T-helper 1 cell treated with Interleukin-12 subunit alpha and Interleukin-12 subunit beta and Interleukin-4 antibody, amounts not matched to agents 30 μg/mL and 1 μg/mL, for 36 hours (primary cell): Measurements from ENCODE around the gene EPO.
A peak's percentile ranks its signal among the peaks of the same experiment; 100 is the strongest.

Experiments used
- H3K27ac Mint-ChIP-seq: one replicate; pipeline ENCODE4 v1.8.0; 2021; ENCODE audit warnings: mild to moderate bottlenecking, mixed read lengths
- H3K27me3 Mint-ChIP-seq: one replicate; pipeline ENCODE4 v1.8.0; 2021; ENCODE audit warnings: low read depth, mixed read lengths
- H3K36me3 Mint-ChIP-seq: one replicate; pipeline ENCODE4 v1.8.0; 2021; ENCODE audit warnings: low read depth, mixed read lengths
- H3K4me1 Mint-ChIP-seq: one replicate; pipeline ENCODE4 v1.8.0; 2021; ENCODE audit warnings: low read depth, mixed read lengths
- H3K4me3 Mint-ChIP-seq: one replicate; pipeline ENCODE4 v1.8.0; 2021; ENCODE audit warnings: mild to moderate bottlenecking, moderate library complexity, mixed read lengths
- H3K9me3 Mint-ChIP-seq: one replicate; pipeline ENCODE4 v1.8.0; 2021; ENCODE audit warnings: mixed read lengths

Gene EPO

DNA sequence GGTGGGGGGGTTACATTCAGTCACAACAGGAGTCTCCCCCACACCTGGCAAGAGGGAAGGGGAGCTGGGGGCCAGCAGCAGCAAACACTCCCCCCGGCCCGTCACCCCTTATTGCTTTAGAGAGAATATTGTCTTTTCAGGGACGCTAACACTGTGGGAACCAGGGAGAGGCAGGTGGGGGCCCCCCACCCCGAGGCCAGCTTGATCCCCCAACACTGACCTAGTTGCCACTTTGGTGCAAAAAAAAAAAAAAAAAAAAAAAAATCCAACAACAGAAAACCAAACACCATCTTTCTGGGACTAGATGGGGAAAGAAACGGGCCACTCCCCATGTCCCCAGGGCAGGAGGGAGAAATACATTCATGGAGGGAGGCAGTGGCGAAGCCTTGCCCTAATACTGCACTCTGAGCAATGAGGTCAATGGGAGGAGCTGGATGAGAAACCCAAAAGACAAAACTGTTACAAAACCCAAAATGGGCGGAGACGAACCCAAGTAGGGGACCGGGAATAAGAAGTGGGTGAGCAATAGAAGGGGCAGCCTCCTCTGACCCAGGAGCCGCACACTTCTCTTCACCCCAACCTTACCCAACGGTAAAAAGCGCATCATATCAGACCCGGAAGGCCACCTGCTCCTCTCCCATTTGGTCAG lies 40.2 kb upstream of the EPO start:
- H3K27me3 Mint-ChIP-seq = no peaks in the 10 kb centered on the region
- H3K36me3 Mint-ChIP-seq = peaks cover 14% of the 10 kb centered on the region
- H3K9me3 Mint-ChIP-seq = no peaks in the 10 kb centered on the region
- peaks cover 10% of the 10 kb centered on the region for H3K4me1 Mint-ChIP-seq
- peak overlapping the region; percentile 11 for H3K27ac Mint-ChIP-seq
- H3K4me3 Mint-ChIP-seq = no peak overlapping the region

DNA sequence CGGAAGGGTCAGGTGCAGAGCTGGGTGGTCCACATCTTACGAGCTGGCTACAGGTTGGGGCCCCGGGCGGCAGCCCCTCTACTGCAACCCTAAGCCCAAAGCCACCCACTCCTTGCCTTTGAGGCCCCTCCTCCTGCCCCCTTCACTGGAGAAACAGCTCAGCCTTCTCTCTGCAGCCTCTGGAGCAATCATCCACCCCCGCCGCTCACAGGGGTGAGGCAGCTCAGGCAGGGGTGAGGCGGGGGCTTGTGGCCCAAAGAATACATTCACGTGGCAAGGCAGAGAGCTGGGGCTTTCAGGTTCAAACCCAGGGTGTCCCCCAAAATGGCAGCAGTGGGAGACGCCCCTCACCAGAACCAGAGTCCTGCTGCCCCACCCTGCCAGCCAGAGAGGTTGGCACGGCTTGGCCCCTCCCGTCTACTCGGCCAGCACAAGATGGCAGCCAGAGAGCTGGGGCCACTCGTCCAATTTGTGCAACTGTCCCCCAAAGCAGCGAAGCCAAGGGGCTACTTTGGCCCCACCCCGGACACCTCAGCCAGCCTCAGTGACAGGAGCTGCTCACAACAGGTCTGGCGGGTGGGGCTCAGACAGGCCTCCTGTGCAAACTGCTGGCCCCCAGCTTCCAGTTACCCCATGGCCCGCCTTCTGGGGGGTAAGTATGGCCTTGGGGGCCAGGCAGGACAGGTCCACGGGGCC lies 39.5 kb upstream of the EPO start:
- no peaks in the 10 kb centered on the region for H3K27me3 Mint-ChIP-seq

DNA sequence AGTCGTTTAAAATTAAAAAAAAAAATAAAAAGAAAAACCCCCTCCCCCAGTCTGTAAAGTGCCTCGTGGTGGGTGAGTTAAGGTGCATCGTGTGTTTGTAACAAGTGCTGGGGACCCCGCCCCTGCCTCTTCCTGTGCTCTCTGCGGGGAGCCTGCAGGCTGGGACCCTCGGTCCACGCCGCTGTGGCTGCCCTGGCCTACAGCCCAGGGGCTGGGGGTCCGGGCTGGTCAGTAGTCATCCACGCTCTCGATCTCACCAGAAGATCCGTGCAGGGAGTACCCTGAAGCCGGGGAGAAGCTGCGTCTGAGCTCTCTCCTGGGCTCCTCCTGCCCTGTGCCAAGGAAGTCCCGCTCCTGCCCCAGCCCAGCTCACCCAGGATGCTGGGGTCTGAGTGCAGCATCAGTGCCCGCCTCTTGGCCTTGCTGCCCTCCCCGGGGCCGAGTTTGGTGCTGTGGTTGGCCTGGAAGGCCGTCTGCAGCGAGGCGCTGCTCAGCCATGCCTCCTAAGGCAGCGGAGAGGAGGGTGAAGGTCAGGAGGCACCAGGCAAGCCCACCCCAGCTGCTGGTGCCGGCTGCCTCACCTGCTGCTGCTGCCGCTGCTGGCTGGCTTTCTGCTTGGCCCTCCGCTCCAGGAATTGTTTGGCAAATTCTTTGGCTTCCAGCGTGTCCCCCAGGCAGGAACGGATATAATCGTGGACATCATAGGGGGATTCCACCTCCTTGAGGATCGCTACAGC lies 38.6 kb upstream of the EPO start:
- peaks cover 6% of the 10 kb centered on the region for H3K4me1 Mint-ChIP-seq
- no peaks in the 10 kb centered on the region for H3K9me3 Mint-ChIP-seq
- H3K27me3 Mint-ChIP-seq = no peaks in the 10 kb centered on the region
- no peak overlapping the region for H3K27ac Mint-ChIP-seq
- H3K36me3 Mint-ChIP-seq = peaks cover 13% of the 10 kb centered on the region
- H3K4me3 Mint-ChIP-seq = no peak overlapping the region

More for the DNA sequence above, 39.5 kb upstream of the EPO start:
- Mint-ChIP-seq H3K4me1 (peaks cover 10% of the 10 kb centered on the region), H3K9me3 (no peaks in the 10 kb centered on the region), H3K36me3 (peaks cover 16% of the 10 kb centered on the region), H3K27ac (no peak overlapping the region), H3K4me3 (no peak overlapping the region)

DNA sequence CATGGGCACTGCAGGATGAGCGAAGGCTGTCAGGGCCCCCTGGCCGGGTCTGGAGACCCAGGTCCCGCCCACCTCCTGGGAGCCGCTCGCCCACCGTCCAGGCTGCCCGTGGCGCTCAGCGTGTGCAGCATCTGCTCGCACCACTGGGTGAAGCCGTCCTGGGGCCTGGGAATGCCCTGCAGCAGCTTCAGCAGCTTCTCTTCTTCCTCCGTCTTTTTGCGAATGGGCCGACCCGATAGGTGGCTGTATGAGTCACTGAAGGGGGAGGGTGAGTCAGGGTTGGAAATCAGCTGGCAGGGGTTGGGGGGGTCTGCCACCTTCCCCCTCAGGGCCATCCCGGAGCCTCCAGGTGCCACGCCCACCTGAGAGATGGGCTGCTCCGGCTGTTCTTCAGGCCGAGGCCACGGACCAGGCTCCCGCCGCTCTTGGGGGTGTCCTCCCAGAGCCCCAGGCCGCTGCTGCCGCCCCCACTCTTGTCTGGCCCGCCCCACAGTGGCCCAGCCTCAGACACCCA lies 38.0 kb upstream of the EPO start:
- no peak overlapping the region for H3K27ac Mint-ChIP-seq
- no peak overlapping the region for H3K4me3 Mint-ChIP-seq
- peaks cover 11% of the 10 kb centered on the region for H3K36me3 Mint-ChIP-seq

DNA sequence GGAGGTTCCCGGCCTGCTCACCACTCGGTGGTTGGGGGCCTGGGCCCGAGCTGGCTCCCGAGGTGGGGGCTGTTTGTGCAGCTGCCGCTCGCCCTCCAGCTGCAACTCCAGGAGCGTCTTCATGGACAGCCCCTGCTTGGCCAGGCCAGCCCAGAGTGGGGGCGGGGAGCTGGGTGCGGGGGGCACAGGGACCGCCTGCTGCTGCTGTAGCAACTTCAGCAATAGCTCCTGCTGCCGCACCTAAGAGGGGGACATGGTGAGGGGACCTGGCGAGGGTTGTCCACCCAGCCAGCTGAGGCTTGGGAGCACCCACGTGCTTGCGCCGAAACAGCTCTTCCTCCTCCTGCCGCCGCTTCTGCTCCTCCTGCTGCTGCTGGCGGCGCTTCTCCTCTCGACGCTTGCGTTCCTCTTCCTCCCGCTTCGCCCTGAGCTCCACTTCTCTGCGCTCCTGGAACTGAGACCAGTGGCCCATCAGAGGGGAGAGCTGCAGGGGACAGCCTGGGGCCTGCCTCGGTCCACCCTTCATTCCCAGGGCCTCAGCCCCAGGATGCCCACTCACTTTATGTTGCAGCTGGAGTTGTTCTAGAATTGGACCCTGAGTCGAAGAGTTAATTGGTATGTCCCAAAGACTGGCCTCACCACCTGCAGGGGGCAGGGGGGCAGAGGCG lies 37.1 kb upstream of the EPO start:
- H3K36me3 Mint-ChIP-seq = peaks cover 11% of the 10 kb centered on the region
- H3K4me3 Mint-ChIP-seq = no peak overlapping the region
- no peaks in the 10 kb centered on the region for H3K9me3 Mint-ChIP-seq
- H3K27me3 Mint-ChIP-seq = no peaks in the 10 kb centered on the region
- no peak overlapping the region for H3K27ac Mint-ChIP-seq
- H3K4me1 Mint-ChIP-seq = peaks cover 5% of the 10 kb centered on the region

More for the DNA sequence above, 38.0 kb upstream of the EPO start:
- no peaks in the 10 kb centered on the region for H3K9me3 Mint-ChIP-seq
- H3K27me3 Mint-ChIP-seq = no peaks in the 10 kb centered on the region
- H3K4me1 Mint-ChIP-seq = peaks cover 5% of the 10 kb centered on the region

DNA sequence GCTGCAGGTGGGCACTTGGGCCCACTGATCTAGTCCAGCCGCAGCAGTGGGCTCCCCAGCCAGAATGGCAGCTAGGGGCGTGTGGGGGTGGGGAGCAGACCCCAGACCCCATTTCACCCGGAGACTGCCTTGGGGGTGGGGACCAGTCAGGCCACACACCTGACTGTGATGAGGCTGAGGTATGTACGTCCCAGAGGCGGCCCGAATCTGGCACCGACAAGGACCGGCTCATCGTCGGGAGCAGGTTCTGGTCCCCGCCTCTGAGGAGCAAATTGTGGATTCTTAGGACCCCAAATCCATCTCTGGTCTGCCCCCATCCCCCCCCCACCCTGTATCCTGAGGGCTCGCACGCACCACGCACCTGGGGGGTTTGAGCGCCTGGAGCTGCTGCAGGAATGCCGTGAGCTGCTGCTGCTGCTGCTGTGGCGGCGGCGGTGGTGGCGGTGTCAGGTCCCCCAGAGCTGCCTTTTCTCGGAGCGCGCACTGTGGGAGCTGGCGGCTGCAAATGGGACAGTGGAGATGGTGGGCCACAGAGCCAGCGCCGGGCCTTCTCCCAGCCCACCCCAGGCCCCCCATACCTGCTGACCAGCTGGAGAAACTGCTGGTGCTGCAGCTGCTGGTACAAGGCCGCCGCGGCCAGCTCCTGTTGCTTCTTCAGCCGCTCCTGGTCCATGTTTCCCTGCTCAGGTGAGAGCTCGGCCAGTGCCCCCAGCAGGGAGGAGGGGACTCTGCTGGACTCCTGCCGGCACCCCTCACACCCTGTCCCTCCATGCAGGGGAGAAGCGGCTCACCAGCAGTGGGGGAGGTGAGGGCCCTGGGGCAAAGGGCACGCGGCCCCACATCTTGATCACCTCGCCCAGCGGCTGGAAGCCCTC lies 36.4 kb upstream of the EPO start:
- Mint-ChIP-seq H3K9me3 (no peaks in the 10 kb centered on the region), H3K4me1 (peaks cover 7% of the 10 kb centered on the region), H3K27me3 (no peaks in the 10 kb centered on the region), H3K27ac (no peak overlapping the region), H3K4me3 (no peak overlapping the region), H3K36me3 (peaks cover 11% of the 10 kb centered on the region)

DNA sequence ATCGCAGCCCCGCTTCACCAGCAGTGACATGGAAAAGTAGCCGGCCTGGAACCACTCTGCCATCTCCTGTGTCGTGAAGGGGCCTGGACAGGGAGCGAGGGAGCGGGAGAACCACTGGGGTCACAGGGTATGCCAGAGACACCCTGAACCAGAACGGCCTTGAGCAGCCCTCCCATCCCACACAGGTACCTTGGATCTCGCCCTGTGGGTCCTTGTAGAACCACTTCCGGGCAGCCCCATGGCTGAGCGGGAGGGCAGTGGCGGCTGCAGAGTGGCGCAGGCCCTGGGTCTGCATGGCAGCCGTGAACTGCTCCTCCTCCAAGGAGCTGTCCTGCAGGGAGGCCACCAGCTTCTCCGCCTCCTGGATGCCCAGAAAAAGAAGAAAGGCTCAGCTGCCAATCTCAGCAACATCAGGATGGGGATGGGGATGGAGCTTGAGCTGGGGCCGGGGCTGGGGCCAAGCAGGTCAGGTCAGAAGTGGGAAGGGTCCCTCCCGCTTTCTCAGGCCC lies 35.7 kb upstream of the EPO start:
- Mint-ChIP-seq H3K27me3 (no peaks in the 10 kb centered on the region), H3K27ac (no peak overlapping the region), H3K9me3 (no peaks in the 10 kb centered on the region), H3K36me3 (peaks cover 11% of the 10 kb centered on the region), H3K4me3 (no peak overlapping the region), H3K4me1 (peaks cover 9% of the 10 kb centered on the region)

DNA sequence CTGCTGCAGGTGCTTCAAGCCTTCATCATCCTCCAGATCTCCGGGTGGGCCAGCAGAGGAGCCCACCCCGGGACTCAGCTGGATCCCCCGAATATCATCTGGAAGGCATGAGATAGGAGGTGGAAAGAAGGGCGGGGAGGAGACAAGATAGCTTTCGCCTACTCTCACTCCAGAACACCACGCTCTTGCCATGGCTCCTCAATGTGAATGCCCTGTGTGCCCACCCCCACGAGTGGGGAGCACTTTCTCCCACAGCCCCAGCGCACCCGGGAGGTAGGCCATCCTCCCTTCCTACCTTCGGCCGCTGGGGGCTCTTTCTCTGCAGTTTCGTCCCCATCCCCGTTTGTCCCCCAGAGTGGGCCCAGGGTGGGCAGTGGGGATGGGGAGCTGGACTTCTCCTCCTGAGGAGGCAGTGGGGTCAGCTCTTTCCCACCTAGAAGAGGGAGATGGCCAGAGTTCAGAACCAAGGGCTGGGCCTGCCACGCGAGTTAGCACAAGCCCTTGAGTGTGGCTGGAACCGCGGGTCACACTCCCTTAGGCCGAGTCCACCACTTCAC lies 35.1 kb upstream of the EPO start:
- Mint-ChIP-seq H3K27ac (no peak overlapping the region), H3K9me3 (no peaks in the 10 kb centered on the region), H3K4me1 (peaks cover 9% of the 10 kb centered on the region), H3K4me3 (no peak overlapping the region), H3K27me3 (no peaks in the 10 kb centered on the region), H3K36me3 (peaks cover 8% of the 10 kb centered on the region)

DNA sequence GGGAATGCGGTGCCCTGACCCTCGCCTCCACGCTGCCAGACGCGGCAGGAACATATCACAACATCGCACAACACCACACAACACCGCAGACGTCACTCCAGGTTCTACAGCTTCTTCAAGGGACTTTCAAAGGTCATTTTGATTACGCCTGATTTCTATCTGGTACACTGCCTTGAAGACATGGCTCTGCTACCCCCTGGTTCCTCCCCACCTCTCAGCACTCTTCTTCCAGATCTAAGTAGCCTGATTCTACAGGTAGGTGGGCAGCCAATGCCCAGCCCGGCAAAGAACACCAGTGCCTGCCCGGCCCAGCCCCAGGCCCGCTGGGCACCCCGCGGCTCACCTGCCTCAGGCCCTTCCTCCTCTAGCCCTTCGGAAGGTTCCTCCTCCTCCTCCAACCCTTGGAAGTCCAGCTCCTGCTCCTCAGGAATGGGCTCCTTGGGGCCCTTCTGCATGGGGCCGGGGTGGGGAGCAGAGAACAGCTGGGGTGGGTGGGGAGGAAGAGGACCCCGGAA lies 34.6 kb upstream of the EPO start:
- H3K36me3 Mint-ChIP-seq = peaks cover 7% of the 10 kb centered on the region
- no peaks in the 10 kb centered on the region for H3K27me3 Mint-ChIP-seq
- no peaks in the 10 kb centered on the region for H3K9me3 Mint-ChIP-seq
- H3K27ac Mint-ChIP-seq = no peak overlapping the region
- H3K4me1 Mint-ChIP-seq = peaks cover 7% of the 10 kb centered on the region
- H3K4me3 Mint-ChIP-seq = no peak overlapping the region

DNA sequence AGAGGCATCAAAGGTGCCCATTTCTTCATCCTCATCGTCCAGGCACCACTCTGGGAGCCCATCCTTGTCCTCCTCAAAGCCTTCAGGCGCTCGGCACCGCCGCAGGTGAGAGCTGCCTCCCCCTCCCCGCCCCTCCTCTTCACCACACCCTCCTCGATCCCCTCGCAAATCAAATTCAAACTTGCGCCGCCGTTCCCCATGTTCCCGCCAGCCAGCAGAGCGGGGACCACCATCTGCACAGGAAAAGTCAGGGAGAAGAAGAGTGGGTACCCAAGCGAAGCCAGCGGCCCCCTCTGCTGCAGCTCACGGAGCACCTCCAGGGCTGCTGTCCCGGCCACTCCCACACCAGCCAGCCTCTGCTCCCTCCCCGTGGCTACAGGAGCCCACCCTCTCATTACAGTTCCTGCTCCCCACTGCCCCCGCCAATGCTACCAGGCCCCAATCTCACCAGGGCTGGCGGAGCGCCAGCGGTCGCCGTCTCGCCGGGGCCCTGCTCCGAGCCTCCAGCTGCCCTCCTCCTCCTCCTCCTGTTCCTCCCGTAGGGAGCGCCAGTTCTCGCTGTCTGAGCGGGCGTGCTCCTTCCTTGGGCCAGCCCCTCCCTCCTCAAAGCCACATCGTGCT lies 34.0 kb upstream of the EPO start:
- Mint-ChIP-seq H3K9me3 (no peaks in the 10 kb centered on the region), H3K36me3 (peaks cover 7% of the 10 kb centered on the region), H3K27ac (no peak overlapping the region), H3K4me1 (peaks cover 7% of the 10 kb centered on the region), H3K4me3 (no peak overlapping the region), H3K27me3 (no peaks in the 10 kb centered on the region)

DNA sequence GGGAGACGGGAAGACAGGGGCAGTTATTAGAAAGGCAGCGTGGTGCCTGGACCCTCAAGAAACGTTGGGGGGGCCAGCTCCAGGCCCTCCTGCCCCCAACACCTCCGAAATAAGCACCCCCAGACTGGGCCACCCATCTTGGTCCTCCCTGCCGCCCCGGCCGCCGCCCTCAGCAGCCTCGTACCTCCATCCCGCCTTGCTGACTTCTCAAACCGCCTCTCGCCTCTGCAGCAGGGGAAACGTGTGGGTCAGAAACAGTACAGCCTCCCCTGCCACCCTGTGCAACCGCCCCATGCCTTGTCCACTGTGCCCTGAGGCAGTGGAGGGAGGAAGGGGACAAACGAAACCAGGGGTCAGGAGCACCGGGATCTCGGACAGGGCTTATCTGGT lies 33.5 kb upstream of the EPO start:
- Mint-ChIP-seq H3K4me3 (no peak overlapping the region), H3K27me3 (no peaks in the 10 kb centered on the region), H3K27ac (no peak overlapping the region), H3K36me3 (peaks cover 10% of the 10 kb centered on the region), H3K9me3 (no peaks in the 10 kb centered on the region), H3K4me1 (peaks cover 10% of the 10 kb centered on the region)

DNA sequence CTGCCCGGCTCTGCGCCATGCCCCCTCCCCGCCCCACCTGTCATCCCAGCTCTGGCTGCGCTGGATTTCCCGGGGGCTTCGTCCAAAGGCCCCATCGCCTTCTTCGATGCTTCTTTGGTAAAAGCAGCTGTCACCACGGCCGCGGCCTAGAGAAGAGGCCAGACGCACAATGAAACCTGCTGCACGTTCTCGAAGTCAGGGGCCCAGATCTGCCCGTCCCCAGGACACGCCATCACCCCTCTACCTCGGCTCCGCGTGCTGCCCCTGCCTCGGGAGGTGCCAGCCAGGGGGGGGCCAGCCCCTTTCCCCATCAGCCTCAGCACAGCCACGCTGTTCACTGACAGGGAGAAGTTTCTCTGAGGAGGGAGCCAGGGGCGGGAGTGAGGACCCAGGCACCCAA lies 33.0 kb upstream of the EPO start:
- Mint-ChIP-seq H3K27ac (no peak overlapping the region), H3K36me3 (peaks cover 10% of the 10 kb centered on the region), H3K9me3 (no peaks in the 10 kb centered on the region), H3K4me3 (no peak overlapping the region), H3K4me1 (peaks cover 13% of the 10 kb centered on the region), H3K27me3 (no peaks in the 10 kb centered on the region)

DNA sequence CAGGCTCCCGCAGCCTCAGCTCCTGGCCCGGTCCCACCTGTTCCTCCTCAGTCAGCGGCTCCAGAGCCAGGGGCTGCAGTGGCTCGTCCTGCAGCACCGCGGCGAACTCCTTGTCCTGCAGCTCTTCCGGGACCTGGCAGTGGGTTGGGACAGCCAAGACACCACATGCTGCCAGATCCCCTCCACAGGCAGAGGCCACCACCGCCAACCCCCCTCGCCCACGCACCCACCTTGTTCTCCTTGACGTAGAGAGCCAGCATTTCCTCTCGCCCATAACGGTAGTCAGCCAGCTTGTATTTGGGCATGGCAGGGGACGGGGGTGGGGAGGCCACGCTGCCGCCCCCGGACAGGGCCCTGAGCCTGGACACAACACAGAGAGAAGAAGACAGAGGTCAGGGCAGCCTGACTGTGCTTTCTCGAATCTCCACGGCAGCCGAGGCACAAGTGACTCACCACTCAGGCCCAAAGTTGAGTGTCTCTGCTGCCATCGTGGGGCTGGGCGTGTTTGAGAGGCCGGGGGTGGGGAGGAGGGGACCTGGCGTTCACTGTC lies 32.4 kb upstream of the EPO start:
- Mint-ChIP-seq H3K36me3 (peaks cover 12% of the 10 kb centered on the region), H3K27me3 (no peaks in the 10 kb centered on the region), H3K9me3 (no peaks in the 10 kb centered on the region), H3K27ac (no peak overlapping the region), H3K4me1 (peaks cover 19% of the 10 kb centered on the region), H3K4me3 (no peak overlapping the region)
